HepG2 (cell line): ENCODE results near the gene PLLP. TPM values are rescaled to one million over a fixed set of nuclear protein-coding genes. Genes with fewer than 3 reads are reported as not detected.

Source experiments
- CCDC6 ChIP-seq: sonication (generic); formaldehyde crosslinking; IDR thresholded peaks from 2 replicates; pipeline ENCODE4 v1.8.1; 2022; ENCODE audit warnings: mild to moderate bottlenecking, missing genetic modification reagents, moderate library complexity
- CHD4 ChIP-seq: fragments of 200-600 bp; sonication (generic); IDR thresholded peaks from 2 replicates; pipeline ENCODE4 v1.7.0; 2017; ENCODE audit warnings: mild to moderate bottlenecking, low read length, borderline replicate concordance
- FOSL1 ChIP-seq: sonication (generic); formaldehyde crosslinking; IDR thresholded peaks from 2 replicates; pipeline ENCODE4 v1.9.0; 2021; ENCODE audit warnings: missing genetic modification reagents, borderline replicate concordance
- FOSL2 ChIP-seq: sonication (generic); formaldehyde crosslinking; IDR thresholded peaks from 2 replicates; pipeline ENCODE4 v1.4.0; 2020; ENCODE audit warnings: missing genetic modification reagents
- IRF2 ChIP-seq: IDR thresholded peaks from 2 replicates; pipeline ENCODE4 v1.6.1; 2018; ENCODE audit warnings: missing genetic modification reagents, missing compliant biosample characterization
- ISL2 ChIP-seq: sonication (generic); formaldehyde crosslinking; IDR thresholded peaks from 2 replicates; pipeline ENCODE4 v1.5.0; 2020; ENCODE audit warnings: missing genetic modification reagents
- MTF1 ChIP-seq: sonication (generic); formaldehyde crosslinking; IDR thresholded peaks from 2 replicates; pipeline ENCODE4 v1.5.0; 2020; ENCODE audit warnings: missing genetic modification reagents
- NR2F6 ChIP-seq, 2 experiments: IDR thresholded peaks; 2 replicates each; pipeline ENCODE4 v1.6.1; 2016; ENCODE audit warnings: antibody characterized with exemption in 1 of 2, mild to moderate bottlenecking in 1 of 2
- SMAD3 ChIP-seq: sonication (generic); formaldehyde crosslinking; IDR thresholded peaks from 2 replicates; pipeline ENCODE4 v1.4.0; 2020; ENCODE audit warnings: missing genetic modification reagents
- TEAD3 ChIP-seq: optimal IDR thresholded peaks from 2 replicates; pipeline ENCODE3; 2016; ENCODE audit warnings: borderline replicate concordance
- XRCC5 ChIP-seq: fragments of 200-400 bp; formaldehyde crosslinking; optimal IDR thresholded peaks from 2 replicates; pipeline ENCODE3; 2017; ENCODE audit warnings: mild to moderate bottlenecking, low read length
- YEATS4 ChIP-seq: sonication (generic); formaldehyde crosslinking; IDR thresholded peaks from 2 replicates; pipeline ENCODE4 v1.4.0; 2020; ENCODE audit warnings: missing genetic modification reagents, borderline replicate concordance
- ZBTB26 ChIP-seq: IDR thresholded peaks from 2 replicates; pipeline ENCODE4 v1.6.1; 2016; ENCODE audit warnings: missing compliant biosample characterization, missing genetic modification reagents, borderline replicate concordance
- ZBTB8A ChIP-seq: sonication (generic); formaldehyde crosslinking; IDR thresholded peaks from 2 replicates; pipeline ENCODE4 v1.4.0; 2020; ENCODE audit warnings: mild to moderate bottlenecking, low read depth, missing genetic modification reagents, borderline replicate concordance
- ZFY ChIP-seq: sonication (generic); formaldehyde crosslinking; IDR thresholded peaks from 2 replicates; pipeline ENCODE4 v1.4.0; 2020; ENCODE audit warnings: missing genetic modification reagents
- ZNF264 ChIP-seq: sonication (generic); formaldehyde crosslinking; IDR thresholded peaks from 2 replicates; pipeline ENCODE4 v1.4.0; 2020; ENCODE audit warnings: missing genetic modification reagents
- ZNF773 ChIP-seq: sonication (generic); formaldehyde crosslinking; IDR thresholded peaks from 2 replicates; pipeline ENCODE4 v1.4.0; 2020; ENCODE audit warnings: missing genetic modification reagents, borderline replicate concordance
- polyA plus RNA-seq, 8 experiments: library from polyadenylated mRNA; depleted of rRNA in 3 of 8; stranded (reverse) in 7 of 8; unstranded in 1 of 8; fragments of >200 nt; fragmentation: Illumina TruSeq in 4 of 8; extraction: Trizol in 4 of 8; gene quantifications; 2 replicates each; pipeline versions ENCODE4 v1.2.1 to v1.2.3, GENCODE V29; 2011 to 2016; ENCODE audit warnings: low read depth in 4 of 8, missing spikeins in 1 of 8, mixed read lengths in 1 of 8; ENCODE audit not compliant: insufficient read depth in 1 of 8
- total RNA-seq, 5 experiments: library from RNA; depleted of rRNA; stranded (reverse); fragments of >200 nt; fragmentation: Illumina TruSeq; extraction: Trizol; gene quantifications; 2 replicates each; pipeline ENCODE4 v1.2.3, GENCODE V29; 2016; ENCODE audit warnings: low read depth in 1 of 5
- TF ChIP-seq, protein P1 (sequence below), 2 experiments: IDR thresholded peaks; 2 replicates each; pipeline ENCODE4 v1.6.1; 2011 to 2012; ENCODE audit warnings: low read length in 2 of 2, borderline replicate concordance in 1 of 2, low read depth in 1 of 2, mild to moderate bottlenecking in 1 of 2, moderate library complexity in 1 of 2
- TF ChIP-seq, protein P2 (sequence below): sonication (generic); formaldehyde crosslinking; IDR thresholded peaks from 2 replicates; pipeline ENCODE4 v1.8.1; 2023; ENCODE audit warnings: mild to moderate bottlenecking, missing genetic modification reagents, borderline replicate concordance

The PLLP gene
- total and polyA plus RNA-seq, 2 of the 13 experiments (the other 11 are each of a cell fraction or from before 2014, with no cell fraction given), result 60.6 to 127 TPM

- TF ChIP-seq, protein P1, sequence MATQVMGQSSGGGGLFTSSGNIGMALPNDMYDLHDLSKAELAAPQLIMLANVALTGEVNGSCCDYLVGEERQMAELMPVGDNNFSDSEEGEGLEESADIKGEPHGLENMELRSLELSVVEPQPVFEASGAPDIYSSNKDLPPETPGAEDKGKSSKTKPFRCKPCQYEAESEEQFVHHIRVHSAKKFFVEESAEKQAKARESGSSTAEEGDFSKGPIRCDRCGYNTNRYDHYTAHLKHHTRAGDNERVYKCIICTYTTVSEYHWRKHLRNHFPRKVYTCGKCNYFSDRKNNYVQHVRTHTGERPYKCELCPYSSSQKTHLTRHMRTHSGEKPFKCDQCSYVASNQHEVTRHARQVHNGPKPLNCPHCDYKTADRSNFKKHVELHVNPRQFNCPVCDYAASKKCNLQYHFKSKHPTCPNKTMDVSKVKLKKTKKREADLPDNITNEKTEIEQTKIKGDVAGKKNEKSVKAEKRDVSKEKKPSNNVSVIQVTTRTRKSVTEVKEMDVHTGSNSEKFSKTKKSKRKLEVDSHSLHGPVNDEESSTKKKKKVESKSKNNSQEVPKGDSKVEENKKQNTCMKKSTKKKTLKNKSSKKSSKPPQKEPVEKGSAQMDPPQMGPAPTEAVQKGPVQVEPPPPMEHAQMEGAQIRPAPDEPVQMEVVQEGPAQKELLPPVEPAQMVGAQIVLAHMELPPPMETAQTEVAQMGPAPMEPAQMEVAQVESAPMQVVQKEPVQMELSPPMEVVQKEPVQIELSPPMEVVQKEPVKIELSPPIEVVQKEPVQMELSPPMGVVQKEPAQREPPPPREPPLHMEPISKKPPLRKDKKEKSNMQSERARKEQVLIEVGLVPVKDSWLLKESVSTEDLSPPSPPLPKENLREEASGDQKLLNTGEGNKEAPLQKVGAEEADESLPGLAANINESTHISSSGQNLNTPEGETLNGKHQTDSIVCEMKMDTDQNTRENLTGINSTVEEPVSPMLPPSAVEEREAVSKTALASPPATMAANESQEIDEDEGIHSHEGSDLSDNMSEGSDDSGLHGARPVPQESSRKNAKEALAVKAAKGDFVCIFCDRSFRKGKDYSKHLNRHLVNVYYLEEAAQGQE (IDR thresholded peaks at IDR 0.05; ENCODE audit: borderline replicate concordance in 1 of 2, low read depth in 1 of 2, low read length in 2 of 2), result peak in 1 of 2 experiments; percentile 52; a peak in 1 of 4 replicates
- TF ChIP-seq, protein P2, sequence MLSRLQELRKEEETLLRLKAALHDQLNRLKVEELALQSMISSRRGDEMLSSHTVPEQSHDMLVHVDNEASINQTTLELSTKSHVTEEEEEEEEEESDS (CRISPR knock-in tag), result 0 out of 2 replicates have a peak, but pooled peaks have one; percentile 71
- TF ChIP-seq ZNF264 (CRISPR knock-in tag) (0 out of 2 replicates have a peak, but pooled peaks have one; percentile 49), ZBTB8A (CRISPR knock-in tag) (no peak; the same call in 1 of the 2 replicates), SMAD3 (peak; percentile 16), IRF2 (CRISPR knock-in tag) (peak; percentile 17; the same call in 1 of the 2 replicates), ZBTB26 (CRISPR knock-in tag) (peak; percentile 71; the same call in 1 of the 2 replicates), CHD4 (0 out of 2 replicates have a peak, but pooled peaks have one; percentile 92), YEATS4 (CRISPR knock-in tag) (peak; percentile 85), MTF1 (CRISPR knock-in tag) (peak; percentile 97; the same call in 1 of the 2 replicates), NR2F6 (IDR thresholded peaks at IDR 0.05) (no peak), NR2F6 (CRISPR knock-in tag; IDR thresholded peaks at IDR 0.05) (no peak; the same call in 1 of the 2 replicates), XRCC5 (peak; percentile 67), ISL2 (CRISPR knock-in tag) (peak; percentile 85), FOSL2 (CRISPR knock-in tag) (no peak; the same call in 1 of the 2 replicates), ZNF773 (CRISPR knock-in tag) (peak; percentile 95), CCDC6 (CRISPR knock-in tag) (peak; percentile 90), FOSL1 (CRISPR knock-in tag) (peak; percentile 62; the same call in 1 of the 2 replicates), TEAD3 (CRISPR knock-in tag) (peak; percentile 28), ZFY (CRISPR knock-in tag) (peak; percentile 80)
Observed at GRCh38 chr16:57284209-57284951, at the start of gene PLLP (continued).
